HL-60 (cell line): Measurements from ENCODE around the gene PXDN.

Source experiments
- DNase-seq, 2 experiments: peaks; one replicate each; pipeline ENCODE4 v3.0.0-alpha.2; 2010 to 2020; ENCODE audit warnings: low read depth in 1 of 2, low spot score in 1 of 2
- H3K27ac ChIP-seq: fragments of 250-450 bp; sonication (Bioruptor Pico); replicated peaks from 2 replicates; pipeline ENCODE4 v1.5.1; 2020; ENCODE audit warnings: mild to moderate bottlenecking, moderate library complexity
- H3K27me3 ChIP-seq: fragments of 250-450 bp; sonication (Bioruptor Pico); 2 replicates; pipeline ENCODE4 v1.5.1; 2021; ENCODE audit warnings: mild to moderate bottlenecking, moderate library complexity; ENCODE audit not compliant: insufficient read depth, poor library complexity, severe bottlenecking
- H3K4me3 ChIP-seq: replicated peaks from 2 replicates; pipeline ENCODE4 v1.5.1; 2011; ENCODE audit warnings: mild to moderate bottlenecking, control low read depth, low read length; ENCODE audit not compliant: insufficient read depth
- GABPA ChIP-seq: IDR thresholded peaks from 2 replicates; pipeline ENCODE4 v1.6.1; 2012; ENCODE audit warnings: low read depth
- POLR2AphosphoS5 ChIP-seq: IDR thresholded peaks from 2 replicates; pipeline ENCODE4 v1.6.1; 2012; ENCODE audit warnings: low read depth
- SPI1 ChIP-seq: IDR thresholded peaks from 2 replicates; pipeline ENCODE4 v1.6.1; 2012; ENCODE audit warnings: low read depth, mild to moderate bottlenecking, borderline replicate concordance
- TF ChIP-seq, protein P1 (sequence below): IDR thresholded peaks from one replicate; pipeline ENCODE4 v1.5.1; 2011; ENCODE audit warnings: low read length, control low read depth, inconsistent platforms; ENCODE audit not compliant: insufficient read depth
- TF ChIP-seq, protein P2 (sequence below): IDR thresholded peaks from 2 replicates; pipeline ENCODE4 v1.6.1; 2012; ENCODE audit warnings: low read depth; ENCODE audit not compliant: insufficient replicate concordance

The PXDN gene

DNA sequence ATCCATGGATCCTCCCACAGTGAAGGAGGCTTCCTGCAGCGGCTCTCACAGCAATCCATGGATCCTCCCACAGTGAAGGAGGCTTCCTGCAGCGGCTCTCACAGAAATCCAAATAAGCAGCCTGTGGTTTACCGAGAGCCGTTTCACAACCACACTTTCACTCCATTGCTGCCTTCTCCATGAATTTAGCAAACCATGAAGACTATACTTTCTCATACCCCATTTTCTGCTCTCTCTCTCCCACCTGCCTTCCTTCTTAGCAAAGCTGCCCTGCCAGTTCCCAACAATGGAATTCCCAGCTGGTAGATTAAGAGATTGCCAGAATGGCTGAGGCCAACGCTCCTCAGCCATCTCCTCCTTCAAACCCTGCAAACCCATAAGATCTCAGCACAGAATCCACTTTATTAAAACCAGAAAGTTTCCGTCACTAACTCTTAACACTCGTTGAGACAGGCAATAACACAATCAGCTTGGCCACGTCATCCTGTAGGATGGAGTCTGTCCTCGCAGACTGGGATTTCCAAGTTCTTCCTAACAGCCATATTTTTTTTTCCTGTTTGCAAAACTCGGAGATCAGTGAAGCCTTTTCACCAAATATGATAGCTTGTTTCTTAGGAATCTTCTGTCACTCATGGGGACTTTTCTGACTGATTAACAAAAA is 162.2 kb downstream of the PXDN start:
- DNase-seq: no peak
- Histone ChIP-seq H3K27ac (no peak overlapping the region), H3K27me3 (no peaks in the 10 kb centered on the region), H3K4me3 (no peak overlapping the region)
- no peak for TF ChIP-seq POLR2AphosphoS5
- TF ChIP-seq, protein P1, sequence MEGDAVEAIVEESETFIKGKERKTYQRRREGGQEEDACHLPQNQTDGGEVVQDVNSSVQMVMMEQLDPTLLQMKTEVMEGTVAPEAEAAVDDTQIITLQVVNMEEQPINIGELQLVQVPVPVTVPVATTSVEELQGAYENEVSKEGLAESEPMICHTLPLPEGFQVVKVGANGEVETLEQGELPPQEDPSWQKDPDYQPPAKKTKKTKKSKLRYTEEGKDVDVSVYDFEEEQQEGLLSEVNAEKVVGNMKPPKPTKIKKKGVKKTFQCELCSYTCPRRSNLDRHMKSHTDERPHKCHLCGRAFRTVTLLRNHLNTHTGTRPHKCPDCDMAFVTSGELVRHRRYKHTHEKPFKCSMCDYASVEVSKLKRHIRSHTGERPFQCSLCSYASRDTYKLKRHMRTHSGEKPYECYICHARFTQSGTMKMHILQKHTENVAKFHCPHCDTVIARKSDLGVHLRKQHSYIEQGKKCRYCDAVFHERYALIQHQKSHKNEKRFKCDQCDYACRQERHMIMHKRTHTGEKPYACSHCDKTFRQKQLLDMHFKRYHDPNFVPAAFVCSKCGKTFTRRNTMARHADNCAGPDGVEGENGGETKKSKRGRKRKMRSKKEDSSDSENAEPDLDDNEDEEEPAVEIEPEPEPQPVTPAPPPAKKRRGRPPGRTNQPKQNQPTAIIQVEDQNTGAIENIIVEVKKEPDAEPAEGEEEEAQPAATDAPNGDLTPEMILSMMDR: no peak
- no peak for TF ChIP-seq SPI1
- TF ChIP-seq, protein P2, sequence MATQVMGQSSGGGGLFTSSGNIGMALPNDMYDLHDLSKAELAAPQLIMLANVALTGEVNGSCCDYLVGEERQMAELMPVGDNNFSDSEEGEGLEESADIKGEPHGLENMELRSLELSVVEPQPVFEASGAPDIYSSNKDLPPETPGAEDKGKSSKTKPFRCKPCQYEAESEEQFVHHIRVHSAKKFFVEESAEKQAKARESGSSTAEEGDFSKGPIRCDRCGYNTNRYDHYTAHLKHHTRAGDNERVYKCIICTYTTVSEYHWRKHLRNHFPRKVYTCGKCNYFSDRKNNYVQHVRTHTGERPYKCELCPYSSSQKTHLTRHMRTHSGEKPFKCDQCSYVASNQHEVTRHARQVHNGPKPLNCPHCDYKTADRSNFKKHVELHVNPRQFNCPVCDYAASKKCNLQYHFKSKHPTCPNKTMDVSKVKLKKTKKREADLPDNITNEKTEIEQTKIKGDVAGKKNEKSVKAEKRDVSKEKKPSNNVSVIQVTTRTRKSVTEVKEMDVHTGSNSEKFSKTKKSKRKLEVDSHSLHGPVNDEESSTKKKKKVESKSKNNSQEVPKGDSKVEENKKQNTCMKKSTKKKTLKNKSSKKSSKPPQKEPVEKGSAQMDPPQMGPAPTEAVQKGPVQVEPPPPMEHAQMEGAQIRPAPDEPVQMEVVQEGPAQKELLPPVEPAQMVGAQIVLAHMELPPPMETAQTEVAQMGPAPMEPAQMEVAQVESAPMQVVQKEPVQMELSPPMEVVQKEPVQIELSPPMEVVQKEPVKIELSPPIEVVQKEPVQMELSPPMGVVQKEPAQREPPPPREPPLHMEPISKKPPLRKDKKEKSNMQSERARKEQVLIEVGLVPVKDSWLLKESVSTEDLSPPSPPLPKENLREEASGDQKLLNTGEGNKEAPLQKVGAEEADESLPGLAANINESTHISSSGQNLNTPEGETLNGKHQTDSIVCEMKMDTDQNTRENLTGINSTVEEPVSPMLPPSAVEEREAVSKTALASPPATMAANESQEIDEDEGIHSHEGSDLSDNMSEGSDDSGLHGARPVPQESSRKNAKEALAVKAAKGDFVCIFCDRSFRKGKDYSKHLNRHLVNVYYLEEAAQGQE: no peak
- no peak for TF ChIP-seq GABPA
